Cerebellar nuclear complex (tissue), 1 donor: Measurements from ENCODE around the gene HOXA6.

ENCODE experiments used
- DNase-seq, 2 experiments: peaks; one replicate each; lab custom pipeline; 2025; lab: John Stamatoyannopoulos, UW

The HOXA6 gene

GRCh38 chr7:27161214-27161720 is 13.7 kb upstream of the HOXA6 start:
- no peak for DNase-seq

GRCh38 chr7:27160546-27161213 is 13.1 kb upstream of the HOXA6 start:
- peak in 1 of 2 experiments; percentile 15 for DNase-seq

GRCh38 chr7:27160145-27160545 is 12.6 kb upstream of the HOXA6 start:
- DNase-seq, result no peak

GRCh38 chr7:27159266-27160144 is 11.9 kb upstream of the HOXA6 start:
- DNase-seq, result no peak

GRCh38 chr7:27158436-27159265 is 11.1 kb upstream of the HOXA6 start:
- no peak for DNase-seq

GRCh38 chr7:27157702-27158431 is 10.3 kb upstream of the HOXA6 start:
- DNase-seq, result no peak

GRCh38 chr7:27156916-27157701 is 9.5 kb upstream of the HOXA6 start:
- no peak for DNase-seq

- no peak for DNase-seq
Measured at GRCh38 chr7:27156508-27156898, 8.9 kb upstream of the HOXA6 start, which contains the start of gene HOXA7. Gene HOXA7 (minus strand): TSS chr7:27156675. CDS start chr7:27156545, 130 bp downstream.

- no peak for DNase-seq
Measured at GRCh38 chr7:27155816-27156507, 8.4 kb upstream of the HOXA6 start.

GRCh38 chr7:27154901-27155815 is 7.6 kb upstream of the HOXA6 start:
- DNase-seq, result no peak

- DNase-seq, result no peak
Measured at GRCh38 chr7:27154369-27154768, 6.8 kb upstream of the HOXA6 start.

GRCh38 chr7:27153526-27153925 is 6.0 kb upstream of the HOXA6 start:
- DNase-seq, result no peak

GRCh38 chr7:27152816-27153442 is 5.4 kb upstream of the HOXA6 start:
- no peak for DNase-seq

GRCh38 chr7:27151931-27152815 is 4.6 kb upstream of the HOXA6 start, which contains the start of gene HOXA3:
Gene HOXA3 (minus strand): TSS chr7:27152583. CDS start chr7:27110640, 41,943 bp downstream.
- no peak for DNase-seq

GRCh38 chr7:27151341-27151930 is 3.9 kb upstream of the HOXA6 start:
- no peak for DNase-seq

GRCh38 chr7:27150568-27151340 is 3.2 kb upstream of the HOXA6 start:
- no peak for DNase-seq
